Left ventricle myocardium inferior (tissue), 1 donor: ENCODE data around the gene CDHR4. TPM values are rescaled to one million over a fixed set of nuclear protein-coding genes. Genes with fewer than 3 reads are reported as not detected.

Source experiments
- DNase-seq: peaks from one replicate; pipeline ENCODE4 v3.0.0-alpha.2; 2020
- H3K27ac ChIP-seq: fragments of 200-600 bp; replicated peaks from 2 replicates; pipeline ENCODE4 v1.8.0; 2021
- H3K27me3 ChIP-seq: fragments of 200-600 bp; 2 replicates; pipeline ENCODE4 v1.8.0; 2021; ENCODE audit warnings: low read depth
- H3K36me3 ChIP-seq: fragments of 200-600 bp; 2 replicates; pipeline ENCODE4 v1.8.0; 2021
- H3K4me1 ChIP-seq: fragments of 200-600 bp; 2 replicates; pipeline ENCODE4 v1.8.0; 2021
- H3K4me3 ChIP-seq: fragments of 200-600 bp; 2 replicates; pipeline ENCODE4 v1.8.0; 2021; ENCODE audit warnings: mild to moderate bottlenecking, moderate library complexity
- H3K9me3 ChIP-seq: fragments of 200-600 bp; replicated peaks from 2 replicates; pipeline ENCODE4 v1.8.0; 2021
- intact Hi-C: fragments of 100-400 bp; cut with micrococcal nuclease; formaldehyde crosslinking; loops from one replicate; pipeline ENCODE4 v1.11.0; 2022
- total RNA-seq: library from RNA; stranded (reverse); fragmentation: NEBNext Ultra II Directional; extraction: Animal tissue kit (Norgen Biotek cat#: 25700); gene quantifications from one replicate; pipeline ENCODE4 v1.2.1, GENCODE V29; 2021
- TF ChIP-seq, protein P1 (sequence below): fragments of 200-600 bp; IDR thresholded peaks from 2 replicates; pipeline ENCODE4 v1.8.0; 2021; ENCODE audit warnings: antibody characterized with exemption, mild to moderate bottlenecking, borderline replicate concordance
- donor health status: DM: no; HTN: yes; CAD: no; lungs with severe emphysema.

CDHR4 gene
- total RNA-seq, 1 donor from 2014 or later: not detected

- Histone ChIP-seq H3K9me3 (no peaks in the 10 kb centered on the region), H3K36me3 (peaks cover 13% of the 10 kb centered on the region), H3K4me3 (no peak overlapping the region), H3K4me1 (peaks cover 18% of the 10 kb centered on the region), H3K27me3 (no peaks in the 10 kb centered on the region), H3K27ac (no peak overlapping the region)
- no peak for DNase-seq
- TF ChIP-seq, protein P1, sequence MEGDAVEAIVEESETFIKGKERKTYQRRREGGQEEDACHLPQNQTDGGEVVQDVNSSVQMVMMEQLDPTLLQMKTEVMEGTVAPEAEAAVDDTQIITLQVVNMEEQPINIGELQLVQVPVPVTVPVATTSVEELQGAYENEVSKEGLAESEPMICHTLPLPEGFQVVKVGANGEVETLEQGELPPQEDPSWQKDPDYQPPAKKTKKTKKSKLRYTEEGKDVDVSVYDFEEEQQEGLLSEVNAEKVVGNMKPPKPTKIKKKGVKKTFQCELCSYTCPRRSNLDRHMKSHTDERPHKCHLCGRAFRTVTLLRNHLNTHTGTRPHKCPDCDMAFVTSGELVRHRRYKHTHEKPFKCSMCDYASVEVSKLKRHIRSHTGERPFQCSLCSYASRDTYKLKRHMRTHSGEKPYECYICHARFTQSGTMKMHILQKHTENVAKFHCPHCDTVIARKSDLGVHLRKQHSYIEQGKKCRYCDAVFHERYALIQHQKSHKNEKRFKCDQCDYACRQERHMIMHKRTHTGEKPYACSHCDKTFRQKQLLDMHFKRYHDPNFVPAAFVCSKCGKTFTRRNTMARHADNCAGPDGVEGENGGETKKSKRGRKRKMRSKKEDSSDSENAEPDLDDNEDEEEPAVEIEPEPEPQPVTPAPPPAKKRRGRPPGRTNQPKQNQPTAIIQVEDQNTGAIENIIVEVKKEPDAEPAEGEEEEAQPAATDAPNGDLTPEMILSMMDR: no peak
- intact Hi-C loops: no loop called here
Measured at GRCh38 chr3:49772703-49773102, 27.0 kb downstream of the CDHR4 start.

GRCh38 chr3:49771340-49771938 lies 28.2 kb downstream of the CDHR4 start:
- no peaks in the 10 kb centered on the region for H3K9me3 ChIP-seq
- TF ChIP-seq, protein P1: no peak
- DNase-seq: no peak
- no peak overlapping the region for H3K27ac ChIP-seq
- H3K4me1 ChIP-seq: peaks cover 18% of the 10 kb centered on the region
- no peaks in the 10 kb centered on the region for H3K27me3 ChIP-seq
- peaks cover 3% of the 10 kb centered on the region for H3K36me3 ChIP-seq
- no peak overlapping the region for H3K4me3 ChIP-seq
- intact Hi-C loops: no loop called here

- DNase-seq: no peak
- Histone ChIP-seq H3K27me3 (no peaks in the 10 kb centered on the region), H3K27ac (no peak overlapping the region), H3K36me3 (no peaks in the 10 kb centered on the region), H3K4me3 (no peak overlapping the region), H3K4me1 (peaks cover 9% of the 10 kb centered on the region), H3K9me3 (no peaks in the 10 kb centered on the region)
- intact Hi-C loops: no loop called here
- TF ChIP-seq, protein P1: no peak
Measured at GRCh38 chr3:49769926-49770325, 29.7 kb downstream of the CDHR4 start.

- H3K27ac ChIP-seq: no peak overlapping the region
- TF ChIP-seq, protein P1: no peak
- H3K36me3 ChIP-seq: no peaks in the 10 kb centered on the region
- no peak for DNase-seq
- no peak overlapping the region for H3K4me3 ChIP-seq
- H3K27me3 ChIP-seq: no peaks in the 10 kb centered on the region
- intact Hi-C loops: no loop called here
- H3K4me1 ChIP-seq: peaks cover 8% of the 10 kb centered on the region
- H3K9me3 ChIP-seq: no peaks in the 10 kb centered on the region
Measured at GRCh38 chr3:49769286-49769915, 30.3 kb downstream of the CDHR4 start.

DNA sequence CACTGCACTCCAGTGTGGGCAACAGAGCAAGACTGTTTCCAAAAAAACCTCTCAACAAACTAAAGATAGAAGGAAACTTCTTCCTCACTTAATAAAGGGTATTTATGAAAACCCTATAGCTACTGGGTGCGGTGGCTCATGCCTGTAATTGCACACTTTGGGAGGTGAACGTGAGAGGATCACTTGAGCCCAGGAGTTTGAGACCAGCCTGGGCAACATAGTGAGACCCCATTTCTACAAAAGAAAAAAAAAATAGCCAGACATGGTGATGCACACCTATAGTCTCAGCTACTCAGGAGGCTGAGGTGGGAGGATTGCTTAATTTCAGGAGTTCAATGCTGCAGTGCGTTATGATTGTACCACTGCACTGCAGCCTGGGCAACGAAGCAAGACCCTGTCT lies 35.7 kb downstream of the CDHR4 start:
- intact Hi-C loops: no loop called here
- no peak for DNase-seq
- no peaks in the 10 kb centered on the region for H3K36me3 ChIP-seq

More for the DNA sequence above, 35.7 kb downstream of the CDHR4 start:
- TF ChIP-seq, protein P1: no peak
- no peaks in the 10 kb centered on the region for H3K9me3 ChIP-seq
- H3K4me3 ChIP-seq: no peak overlapping the region
- H3K27ac ChIP-seq: no peak overlapping the region
- H3K27me3 ChIP-seq: no peaks in the 10 kb centered on the region
- H3K4me1 ChIP-seq: peaks cover 5% of the 10 kb centered on the region
